Suprapubic skin (tissue), 4 donors: Measurements from ENCODE around the gene ADCK2. TPM values are rescaled to one million over a fixed set of nuclear protein-coding genes. Genes with fewer than 3 reads are reported as not detected.
A peak's percentile ranks its signal among the peaks of the same experiment; 100 is the strongest.

Experiments used
- DNase-seq, 2 donors: peaks; one replicate each; pipeline ENCODE4 v3.0.0-alpha.2; 2019; ENCODE audit warnings: low spot score in 2 of 2
- H3K27ac ChIP-seq: fragments of 200-600 bp; sonication (generic); one replicate; pipeline ENCODE4 v1.5.1; 2019
- H3K27me3 ChIP-seq: fragments of 200-600 bp; sonication (generic); one replicate; pipeline ENCODE4 v1.5.1; 2019
- H3K36me3 ChIP-seq: fragments of 200-600 bp; sonication (generic); one replicate; pipeline ENCODE4 v1.5.1; 2019
- H3K4me1 ChIP-seq: fragments of 200-600 bp; sonication (generic); one replicate; pipeline ENCODE4 v1.5.1; 2019
- H3K4me3 ChIP-seq: fragments of 200-600 bp; sonication (generic); one replicate; pipeline ENCODE4 v1.5.1; 2019; ENCODE audit warnings: mild to moderate bottlenecking
- H3K9me3 ChIP-seq: fragments of 200-600 bp; sonication (generic); one replicate; pipeline ENCODE4 v1.5.1; 2019
- EP300 ChIP-seq: sonication (generic); formaldehyde crosslinking; IDR thresholded peaks from one replicate; pipeline ENCODE4 v1.6.1; 2017; ENCODE audit warnings: antibody characterized with exemption
- POLR2A ChIP-seq, 2 donors: fragments of 450-650 bp; IDR thresholded peaks; one replicate each; pipeline ENCODE4 v1.6.1; 2017; ENCODE audit warnings: antibody characterized with exemption in 2 of 2, mild to moderate bottlenecking in 2 of 2, moderate library complexity in 2 of 2
- POLR2AphosphoS5 ChIP-seq, 3 donors: sonication (generic); formaldehyde crosslinking; IDR thresholded peaks; one replicate each; pipeline ENCODE4 v1.6.1; 2017; ENCODE audit warnings: antibody characterized with exemption in 3 of 3
- WGBS: methylation state at CpG from one replicate; pipeline ENCODE4 v1.1.5; 2018; 5-methylcytosine and 5-hydroxymethylcytosine counted together
- total RNA-seq, 4 donors: library from RNA; depleted of rRNA; stranded (reverse); fragments of >200 nt; gene quantifications; one replicate each; pipeline ENCODE4 v1.1.0, GENCODE V29; 2016
- TF ChIP-seq, protein P1 (sequence below), 2 donors: fragments of 200-600 bp in 1 of 2; fragments of 450-650 bp in 1 of 2; sonication (generic) in 1 of 2; IDR thresholded peaks; one replicate each; pipeline ENCODE4 v1.5.1; 2016 to 2019; ENCODE audit warnings: antibody characterized with exemption in 2 of 2, mild to moderate bottlenecking in 1 of 2, moderate library complexity in 1 of 2

Gene ADCK2
- total RNA-seq, 4 donors from 2014 or later, result 41.2 to 65.9 (median 53.3) TPM

DNA sequence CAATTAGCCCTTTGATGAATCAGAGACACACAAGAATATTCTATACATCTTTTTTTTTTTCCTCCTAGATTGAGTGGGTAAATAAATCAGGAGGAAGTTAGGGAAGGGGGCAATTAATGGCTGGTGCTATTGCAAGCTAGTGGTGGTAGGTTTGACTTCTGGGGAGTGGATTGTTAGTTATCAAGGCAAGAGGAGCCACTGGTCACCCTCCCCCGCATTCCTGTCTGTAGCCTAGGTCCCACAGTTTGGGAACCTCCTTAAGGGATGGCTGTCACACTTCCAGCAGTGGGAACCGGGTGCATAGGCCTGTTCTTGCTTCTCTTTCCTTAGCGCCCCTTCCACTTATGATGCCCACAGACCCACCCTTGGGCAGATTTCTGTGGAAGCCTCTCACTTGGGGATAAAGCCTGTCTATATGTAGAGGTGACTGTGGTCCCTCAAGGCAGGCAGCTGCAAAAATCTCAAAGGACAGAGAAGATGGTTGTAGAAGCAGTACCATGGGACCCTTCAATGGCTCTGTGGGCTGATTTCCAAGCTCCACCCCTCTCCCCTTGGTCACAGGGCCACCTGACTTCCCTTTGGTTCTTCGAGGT, 2.3 kb upstream of the ADCK2 start:
- H3K9me3 ChIP-seq, result no peaks in the 10 kb centered on the region
- 60% methylated on average over 4 of the region's 4 CpGs for WGBS
- TF ChIP-seq, protein P1, sequence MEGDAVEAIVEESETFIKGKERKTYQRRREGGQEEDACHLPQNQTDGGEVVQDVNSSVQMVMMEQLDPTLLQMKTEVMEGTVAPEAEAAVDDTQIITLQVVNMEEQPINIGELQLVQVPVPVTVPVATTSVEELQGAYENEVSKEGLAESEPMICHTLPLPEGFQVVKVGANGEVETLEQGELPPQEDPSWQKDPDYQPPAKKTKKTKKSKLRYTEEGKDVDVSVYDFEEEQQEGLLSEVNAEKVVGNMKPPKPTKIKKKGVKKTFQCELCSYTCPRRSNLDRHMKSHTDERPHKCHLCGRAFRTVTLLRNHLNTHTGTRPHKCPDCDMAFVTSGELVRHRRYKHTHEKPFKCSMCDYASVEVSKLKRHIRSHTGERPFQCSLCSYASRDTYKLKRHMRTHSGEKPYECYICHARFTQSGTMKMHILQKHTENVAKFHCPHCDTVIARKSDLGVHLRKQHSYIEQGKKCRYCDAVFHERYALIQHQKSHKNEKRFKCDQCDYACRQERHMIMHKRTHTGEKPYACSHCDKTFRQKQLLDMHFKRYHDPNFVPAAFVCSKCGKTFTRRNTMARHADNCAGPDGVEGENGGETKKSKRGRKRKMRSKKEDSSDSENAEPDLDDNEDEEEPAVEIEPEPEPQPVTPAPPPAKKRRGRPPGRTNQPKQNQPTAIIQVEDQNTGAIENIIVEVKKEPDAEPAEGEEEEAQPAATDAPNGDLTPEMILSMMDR (IDR thresholded peaks at IDR 0.05), result no peak
- TF ChIP-seq POLR2AphosphoS5 (IDR thresholded peaks at IDR 0.05) (no peak), EP300 (no peak), POLR2A (IDR thresholded peaks at IDR 0.05) (no peak)
- peak in 1 of 2 donors; percentile 21 for DNase-seq
- H3K4me1 ChIP-seq, result peaks cover 23% of the 10 kb centered on the region
- no peak overlapping the region for H3K4me3 ChIP-seq
- no peaks in the 10 kb centered on the region for H3K27me3 ChIP-seq
- H3K27ac ChIP-seq, result no peak overlapping the region
- H3K36me3 ChIP-seq, result no peaks in the 10 kb centered on the region

DNA sequence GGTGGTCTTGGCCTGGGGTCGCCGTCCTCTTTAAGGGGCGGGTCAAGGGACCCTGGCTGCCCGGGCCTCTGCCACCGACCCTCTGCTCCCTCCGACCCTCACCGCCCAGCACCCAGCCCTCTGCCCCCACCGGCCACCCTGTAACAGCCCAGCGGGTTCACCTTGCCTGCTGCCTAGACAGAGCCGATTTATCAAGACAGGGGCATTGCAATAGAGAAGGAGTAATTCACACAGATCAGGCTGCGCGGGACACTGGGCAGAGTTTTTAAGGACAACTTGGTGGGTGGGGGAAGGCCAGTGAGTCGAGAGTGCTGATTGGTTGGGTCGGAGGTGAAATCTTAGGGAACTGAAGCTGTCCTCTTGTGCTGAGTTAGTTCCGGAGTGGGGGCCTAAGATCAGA, 779 bp upstream of the ADCK2 start:
- H3K27ac ChIP-seq, result no peak overlapping the region
- H3K27me3 ChIP-seq, result no peaks in the 10 kb centered on the region
- WGBS, result 76% methylated on average over 15 of the region's 15 CpGs
- no peak overlapping the region for H3K4me3 ChIP-seq
- no peaks in the 10 kb centered on the region for H3K9me3 ChIP-seq
- TF ChIP-seq POLR2A (IDR thresholded peaks at IDR 0.05) (no peak), EP300 (no peak), POLR2AphosphoS5 (IDR thresholded peaks at IDR 0.05) (no peak)
- TF ChIP-seq, protein P1 (IDR thresholded peaks at IDR 0.05), result no peak
- peak in 1 of 2 donors; percentile 55 for DNase-seq
- peaks cover 27% of the 10 kb centered on the region for H3K4me1 ChIP-seq
- no peaks in the 10 kb centered on the region for H3K36me3 ChIP-seq

DNA sequence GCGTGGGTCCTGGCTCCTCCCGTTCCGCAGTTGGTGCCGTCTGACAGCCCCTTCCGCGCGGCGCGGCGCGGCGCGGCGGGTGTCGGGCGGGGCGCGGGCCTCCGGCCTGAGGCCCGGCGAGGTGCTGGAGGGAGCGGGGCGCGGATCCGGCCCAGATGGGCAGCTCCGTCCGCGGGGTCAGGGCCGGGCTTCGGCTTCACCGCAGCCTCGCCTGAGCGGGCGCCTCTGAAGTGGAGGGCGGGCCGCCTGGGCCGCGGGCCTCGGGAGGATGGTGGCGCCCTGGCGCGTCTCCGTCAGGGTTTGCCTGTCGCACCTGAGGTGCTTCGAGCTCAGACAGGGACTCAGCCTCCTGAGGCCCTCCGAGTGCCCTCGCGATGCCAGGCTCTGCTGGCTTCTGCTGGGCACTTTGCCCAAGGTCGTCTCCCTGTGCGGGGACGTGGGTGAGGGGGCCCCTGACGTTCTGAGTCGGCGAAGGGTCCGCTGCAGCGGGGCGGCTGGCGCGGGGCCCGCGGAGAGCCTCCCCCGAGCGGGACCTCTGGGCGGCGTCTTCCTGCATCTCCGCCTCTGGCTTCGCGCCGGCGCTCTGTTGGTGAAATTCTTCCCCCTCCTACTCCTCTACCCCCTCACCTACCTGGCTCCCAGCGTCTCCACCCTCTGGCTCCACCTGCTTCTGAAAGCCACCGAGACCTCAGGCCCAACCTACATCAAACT, 473 bp downstream of the ADCK2 start:
- H3K36me3 ChIP-seq, result peaks cover 4% of the 10 kb centered on the region
- H3K9me3 ChIP-seq, result no peaks in the 10 kb centered on the region
- H3K27me3 ChIP-seq, result no peaks in the 10 kb centered on the region
- peak overlapping the region; percentile 93 for H3K4me3 ChIP-seq
- H3K27ac ChIP-seq, result peak overlapping the region; percentile 94
- 3% methylated on average over 13 of the region's 72 CpGs for WGBS
- peaks cover 27% of the 10 kb centered on the region for H3K4me1 ChIP-seq
- peak in 1 of 2 donors; percentile 77 for DNase-seq
- TF ChIP-seq, protein P1 (IDR thresholded peaks at IDR 0.05), result no peak
- TF ChIP-seq POLR2A (IDR thresholded peaks at IDR 0.05) (no peak), POLR2AphosphoS5 (IDR thresholded peaks at IDR 0.05) (no peak), EP300 (no peak)

DNA sequence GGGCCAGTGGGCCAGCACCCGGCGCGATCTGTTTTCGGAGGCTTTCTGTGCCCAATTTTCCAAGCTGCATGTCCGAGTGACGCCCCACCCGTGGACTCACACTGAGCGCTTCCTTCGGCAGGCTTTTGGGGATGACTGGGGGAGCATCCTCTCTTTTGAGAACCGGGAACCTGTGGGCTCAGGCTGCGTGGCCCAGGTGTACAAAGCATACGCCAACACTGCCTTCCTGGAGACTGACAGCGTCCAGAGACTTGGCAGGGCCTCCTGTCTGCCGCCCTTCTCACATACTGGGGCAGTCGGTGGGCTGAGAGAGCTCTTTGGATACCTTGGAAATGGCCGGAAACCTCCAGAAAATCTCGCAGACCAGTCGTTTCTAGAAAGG, 1.0 kb downstream of the ADCK2 start:
- WGBS, result 12% methylated on average over 15 of the region's 18 CpGs
- H3K36me3 ChIP-seq, result peaks cover 10% of the 10 kb centered on the region
- H3K4me3 ChIP-seq, result peak overlapping the region; percentile 93
- no peaks in the 10 kb centered on the region for H3K27me3 ChIP-seq
- peaks cover 27% of the 10 kb centered on the region for H3K4me1 ChIP-seq
- DNase-seq, result no peak
- TF ChIP-seq EP300 (no peak), POLR2AphosphoS5 (IDR thresholded peaks at IDR 0.05) (no peak), POLR2A (IDR thresholded peaks at IDR 0.05) (no peak)
- TF ChIP-seq, protein P1 (IDR thresholded peaks at IDR 0.05), result no peak
- no peaks in the 10 kb centered on the region for H3K9me3 ChIP-seq
- H3K27ac ChIP-seq, result peak overlapping the region; percentile 94

DNA sequence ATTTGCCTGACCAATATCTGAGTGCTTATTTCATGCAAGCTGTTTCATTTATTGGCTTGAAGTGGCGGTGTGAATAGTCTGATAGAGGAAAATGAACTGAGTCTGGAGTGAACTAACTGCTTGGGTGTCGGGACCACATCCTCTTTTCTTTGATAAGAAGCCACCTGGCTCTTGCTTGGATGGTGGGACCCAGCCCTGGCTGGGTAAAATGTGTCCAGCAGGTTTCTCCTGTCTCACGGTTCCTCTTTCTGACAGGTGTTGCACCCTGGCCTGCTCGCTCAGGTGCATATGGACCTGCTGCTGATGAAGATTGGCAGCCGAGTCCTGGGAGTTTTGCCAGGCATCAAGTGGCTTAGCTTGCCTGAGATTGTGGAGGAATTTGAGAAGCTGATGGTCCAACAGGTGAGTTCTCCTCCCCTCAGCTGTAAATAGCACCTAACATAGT, 1.6 kb downstream of the ADCK2 start:
- peak overlapping the region; percentile 94 for H3K27ac ChIP-seq
- TF ChIP-seq POLR2AphosphoS5 (IDR thresholded peaks at IDR 0.05), result no peak
- TF ChIP-seq EP300, result no peak
- TF ChIP-seq POLR2A (IDR thresholded peaks at IDR 0.05), result no peak
- TF ChIP-seq, protein P1 (IDR thresholded peaks at IDR 0.05), result no peak
- H3K4me3 ChIP-seq, result no peak overlapping the region
- 72% methylated on average over 5 of the region's 5 CpGs for WGBS
- no peaks in the 10 kb centered on the region for H3K27me3 ChIP-seq
- H3K9me3 ChIP-seq, result no peaks in the 10 kb centered on the region
- peaks cover 16% of the 10 kb centered on the region for H3K36me3 ChIP-seq
- peak; percentile 15 to 56 for DNase-seq
- peaks cover 27% of the 10 kb centered on the region for H3K4me1 ChIP-seq
